Stimulated activated naive CD8-positive, alpha-beta T cell treated with anti-CD3 and anti-CD28 coated beads, Interleukin-15, amount 100 ng/mL, for 72 hours (primary cell): Measurements from ENCODE around the gene HOXB9.
A peak's percentile ranks its signal among the peaks of the same experiment; 100 is the strongest.

Experiments
- ATAC-seq: fragments of 150-1000 bp; cut with Tn5 transposase; 2 replicates; pipeline ENCODE4 v1.10.0; 2021; ENCODE audit warnings: mild to moderate bottlenecking, moderate library complexity
- DNase-seq, 2 donors: peaks; one replicate each; pipeline ENCODE4 v3.0.0; 2021 to 2022
- H3K27ac Mint-ChIP-seq, 2 donors: one replicate each; pipeline ENCODE4 v1.8.0; 2022; ENCODE audit warnings: mild to moderate bottlenecking in 2 of 2, mixed read lengths in 2 of 2, moderate library complexity in 2 of 2
- H3K27me3 Mint-ChIP-seq: one replicate; pipeline ENCODE4 v1.8.0; 2022; ENCODE audit warnings: mixed read lengths
- H3K4me1 Mint-ChIP-seq: one replicate; pipeline ENCODE4 v1.8.0; 2022; ENCODE audit warnings: mild to moderate bottlenecking, mixed read lengths
- H3K4me3 Mint-ChIP-seq, 2 donors: one replicate each; pipeline ENCODE4 v1.8.0; 2022; ENCODE audit warnings: mild to moderate bottlenecking in 2 of 2, mixed read lengths in 2 of 2, moderate library complexity in 1 of 2
- H3K9me3 Mint-ChIP-seq, 2 donors: one replicate each; pipeline ENCODE4 v1.8.0; 2022; ENCODE audit warnings: mixed read lengths in 2 of 2

The HOXB9 gene

DNA sequence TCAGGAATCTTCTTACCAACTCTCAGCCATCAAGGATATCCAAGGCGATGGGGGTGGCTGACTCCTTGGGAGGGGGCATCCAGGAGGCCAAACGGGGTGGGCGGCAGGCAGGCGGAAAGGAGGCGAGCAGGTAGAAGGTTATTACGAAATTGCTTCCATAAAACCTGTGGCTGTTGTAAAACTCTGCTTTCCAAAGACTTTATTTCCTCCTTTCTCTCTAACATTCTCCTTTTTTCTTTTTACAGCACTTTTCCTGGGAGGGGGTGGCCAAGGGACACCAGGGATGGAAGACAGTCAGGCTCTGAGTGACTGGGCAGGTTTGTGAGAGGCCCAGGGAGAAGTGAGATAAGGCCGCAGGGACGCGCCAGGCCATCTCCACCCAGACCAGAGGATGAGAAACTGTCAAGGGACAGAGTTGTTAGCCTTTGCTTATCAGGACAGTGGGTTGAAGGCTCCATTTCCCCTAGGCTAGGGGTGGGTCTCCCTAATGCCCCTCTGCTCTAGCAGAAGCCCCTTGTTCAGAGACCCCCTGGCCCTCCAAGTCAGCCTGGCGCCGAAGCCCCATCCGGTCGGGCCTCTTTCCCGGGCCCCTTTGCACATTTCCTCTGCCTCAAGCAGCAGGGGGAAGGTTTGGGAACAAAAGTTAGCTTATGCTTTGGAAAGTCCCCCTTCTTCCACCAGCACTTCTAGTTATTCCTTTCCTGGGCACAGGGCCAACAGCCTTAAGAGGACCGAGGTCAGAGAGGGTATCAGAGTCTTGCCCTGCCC is 5.0 kb upstream of the HOXB9 start:
- DNase-seq (no peak), ATAC-seq (no peak)
- Mint-ChIP-seq H3K27ac (no peak overlapping the region), H3K27me3 (peaks cover 99% of the 10 kb centered on the region), H3K4me3 (no peak overlapping the region), H3K4me1 (peaks cover 38% of the 10 kb centered on the region), H3K9me3 (no peaks in the 10 kb centered on the region)

DNA sequence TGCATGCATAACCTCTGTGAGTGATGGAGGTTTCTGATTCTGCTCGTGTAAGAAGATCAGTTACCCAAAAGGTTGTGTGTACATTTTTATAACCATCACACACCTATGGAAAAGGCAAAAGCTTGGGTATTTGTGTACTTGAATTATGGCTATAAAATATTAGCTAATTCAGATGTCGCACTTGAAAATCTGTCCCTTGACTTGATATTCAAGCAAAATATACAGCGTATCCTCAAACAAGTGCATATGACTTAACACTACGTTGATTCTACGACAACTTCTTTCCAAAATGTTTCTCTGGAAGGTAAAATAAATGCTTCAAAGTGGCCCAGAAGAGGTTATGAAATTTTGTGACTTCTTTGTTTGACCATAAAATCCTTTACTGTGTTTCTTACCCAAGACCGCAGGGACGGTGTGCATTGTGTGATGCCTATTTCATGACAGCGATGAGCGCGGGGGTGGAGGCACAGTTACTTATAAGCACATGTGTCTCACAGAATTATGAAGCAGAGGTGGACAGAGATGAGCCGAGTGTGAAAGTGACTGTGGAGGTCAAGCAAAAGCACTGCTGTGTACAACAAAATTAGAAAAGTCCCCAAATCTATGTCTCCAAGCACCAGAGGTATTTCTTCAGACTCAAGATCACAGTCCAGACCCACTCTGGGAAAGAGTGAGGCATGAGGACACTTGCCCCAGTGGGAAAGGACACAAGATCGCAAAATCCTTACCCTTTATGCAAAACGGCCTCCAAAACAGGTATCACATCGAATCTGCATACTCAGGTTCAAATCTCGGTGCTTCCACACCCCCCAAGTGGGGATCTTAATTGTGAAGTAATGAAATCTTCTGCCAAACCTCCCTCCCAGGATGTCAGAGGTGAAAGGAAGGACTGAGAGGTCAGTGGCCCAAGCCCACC is 4.1 kb upstream of the HOXB9 start:
- no peak for ATAC-seq
- H3K4me1 Mint-ChIP-seq: peaks cover 42% of the 10 kb centered on the region
- DNase-seq: no peak
- no peak overlapping the region for H3K27ac Mint-ChIP-seq
- H3K4me3 Mint-ChIP-seq: no peak overlapping the region
- H3K9me3 Mint-ChIP-seq: no peaks in the 10 kb centered on the region
- peaks cover 98% of the 10 kb centered on the region for H3K27me3 Mint-ChIP-seq

DNA sequence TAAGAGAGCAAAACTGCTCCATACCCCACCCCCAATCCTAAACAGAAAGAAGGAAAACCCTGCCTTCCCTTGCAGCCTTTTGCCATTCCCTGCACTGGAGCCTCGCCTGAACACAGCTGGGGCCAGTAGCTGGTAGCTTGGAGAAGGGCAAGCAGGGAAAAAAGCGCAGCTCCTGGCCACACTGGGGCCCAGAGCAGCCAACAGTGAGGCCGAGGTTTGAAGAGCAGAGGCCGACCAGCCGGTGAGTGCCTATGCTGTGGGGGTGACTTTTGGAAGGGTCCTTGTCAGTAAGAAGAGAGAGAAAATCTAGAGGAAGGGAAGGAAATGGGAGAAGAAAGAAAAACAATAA is 3.2 kb upstream of the HOXB9 start:
- Mint-ChIP-seq H3K9me3 (no peaks in the 10 kb centered on the region), H3K27ac (no peak overlapping the region)
- no peak for ATAC-seq

GRCh38 chr17:48628649-48629410 is 2.7 kb upstream of the HOXB9 start:
- Mint-ChIP-seq H3K27me3 (peaks cover 94% of the 10 kb centered on the region), H3K9me3 (no peaks in the 10 kb centered on the region), H3K27ac (no peak overlapping the region), H3K4me1 (peaks cover 31% of the 10 kb centered on the region), H3K4me3 (no peak overlapping the region)
- ATAC-seq (no peak), DNase-seq (no peak)

More for the DNA sequence above, 3.2 kb upstream of the HOXB9 start:
- Mint-ChIP-seq H3K27me3 (peaks cover 94% of the 10 kb centered on the region), H3K4me1 (peaks cover 36% of the 10 kb centered on the region), H3K4me3 (no peak overlapping the region)
- DNase-seq: no peak

DNA sequence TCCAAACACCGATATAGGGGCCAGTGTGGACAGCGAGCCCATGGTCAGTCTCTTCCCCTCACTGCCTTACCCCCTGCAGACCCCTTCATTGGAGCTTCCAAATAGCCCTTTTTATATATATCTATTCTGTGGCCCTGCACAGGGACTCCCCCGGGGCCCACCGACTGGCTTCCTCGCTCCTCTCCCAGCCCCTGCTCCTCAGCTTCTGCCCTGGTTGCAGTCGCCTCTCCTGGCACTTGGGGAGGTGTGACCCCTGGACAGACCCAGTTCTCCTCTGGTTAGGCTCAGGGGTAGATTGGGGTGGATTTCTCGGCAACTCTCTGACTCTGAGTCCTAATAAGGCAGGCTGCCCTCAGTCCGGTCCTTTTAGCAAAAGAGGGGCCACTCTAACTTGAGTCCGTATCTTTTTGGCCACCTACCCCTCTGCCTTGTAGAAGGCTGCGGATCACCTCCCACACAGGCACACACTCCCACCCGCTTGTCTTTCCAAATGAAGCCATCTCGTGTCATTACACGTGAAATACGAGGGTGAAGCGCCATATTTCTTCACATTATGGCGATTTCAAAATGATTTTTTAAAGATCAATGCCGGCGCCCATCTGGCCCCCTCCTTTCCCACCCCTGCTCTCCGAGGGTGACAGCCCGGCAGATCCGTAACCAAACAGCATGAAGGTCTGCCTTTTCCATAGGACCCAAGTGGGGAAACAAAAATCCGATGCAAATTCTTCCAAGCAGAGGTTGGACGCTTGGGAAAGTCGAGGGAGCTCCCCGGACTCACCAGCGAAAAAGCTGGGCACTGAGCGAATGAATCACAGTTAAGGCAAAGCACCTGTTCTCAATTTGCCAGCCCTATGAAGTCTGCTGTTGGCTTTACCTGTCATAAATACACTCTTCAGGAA is 1.7 kb upstream of the HOXB9 start:
- no peak for ATAC-seq
- H3K4me3 Mint-ChIP-seq: peak overlapping the region in 1 of 2 donors; percentile 49
- H3K9me3 Mint-ChIP-seq: no peaks in the 10 kb centered on the region
- H3K27ac Mint-ChIP-seq: peak overlapping the region; percentile 38 to 60
- peaks cover 94% of the 10 kb centered on the region for H3K27me3 Mint-ChIP-seq
- DNase-seq: no peak
- H3K4me1 Mint-ChIP-seq: peaks cover 27% of the 10 kb centered on the region

DNA sequence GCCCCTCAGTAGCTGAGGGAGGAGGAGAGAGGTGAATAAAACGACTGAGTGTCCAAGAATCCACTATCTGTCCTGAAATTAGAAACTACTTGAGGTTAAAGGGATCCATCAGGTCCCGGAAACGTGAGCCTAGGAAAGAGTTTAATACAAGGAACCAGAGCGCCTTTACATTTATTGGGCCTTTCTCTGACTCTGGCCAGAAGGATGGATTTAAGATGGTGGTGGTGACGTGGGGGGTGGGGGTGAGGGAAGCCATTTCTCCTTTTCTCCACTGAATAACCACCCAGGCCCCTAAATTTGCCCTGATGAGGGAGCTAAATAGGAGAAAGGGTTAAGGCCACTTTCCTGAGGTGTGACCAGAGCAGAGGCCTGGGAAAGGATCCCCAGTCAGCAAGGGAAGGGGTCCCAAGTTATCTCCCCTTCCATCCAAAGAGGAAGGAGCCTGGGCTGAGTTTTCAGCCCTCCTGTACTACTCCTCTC is 1.0 kb upstream of the HOXB9 start:
- Mint-ChIP-seq H3K27me3 (peaks cover 94% of the 10 kb centered on the region), H3K4me3 (peak overlapping the region; percentile 88 to 90), H3K9me3 (no peaks in the 10 kb centered on the region), H3K4me1 (peaks cover 20% of the 10 kb centered on the region), H3K27ac (peak overlapping the region; percentile 99 to 100)
- no peak for DNase-seq
- no peak for ATAC-seq

DNA sequence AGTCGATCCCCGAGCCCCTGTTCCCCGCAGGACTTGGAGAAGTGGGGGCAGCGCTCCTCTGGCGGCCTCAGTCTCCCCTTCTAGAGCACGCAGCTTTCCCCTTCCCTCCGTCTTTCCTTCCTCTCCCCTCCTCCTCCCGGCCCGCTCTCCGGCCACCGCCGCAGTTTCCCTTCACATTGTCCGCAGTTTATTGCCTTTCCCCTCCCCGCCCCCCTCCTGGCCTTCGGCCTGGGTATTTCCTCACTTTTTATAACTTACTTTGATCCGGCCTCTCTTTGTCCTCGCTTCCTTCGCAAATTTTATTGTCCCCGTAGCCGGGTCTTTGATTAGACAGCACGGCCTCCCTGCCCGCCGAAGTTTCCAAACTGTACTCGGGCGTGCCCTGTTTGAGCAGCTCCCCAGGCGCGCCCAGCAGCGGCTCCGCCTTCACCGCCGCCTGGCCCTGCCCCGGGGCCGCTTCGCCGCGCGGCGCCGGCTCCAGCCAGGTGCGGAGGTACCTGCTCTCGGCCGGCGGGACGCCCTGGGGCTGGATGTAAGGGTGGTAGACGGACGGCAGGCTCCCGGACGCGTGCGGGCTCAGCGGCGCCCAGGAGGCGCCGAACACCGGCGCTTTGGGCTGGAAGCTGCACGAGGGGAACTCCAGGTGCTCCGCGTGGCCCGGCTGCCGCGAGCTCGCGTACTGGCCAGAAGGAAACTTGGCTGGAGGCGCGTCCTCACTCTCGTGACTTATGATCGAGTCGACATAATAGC is 488 bp downstream of the HOXB9 start:
- Mint-ChIP-seq H3K27ac (peak overlapping the region; percentile 84 to 100), H3K4me3 (peak overlapping the region; percentile 88 to 90), H3K4me1 (peaks cover 20% of the 10 kb centered on the region), H3K27me3 (peaks cover 94% of the 10 kb centered on the region), H3K9me3 (no peaks in the 10 kb centered on the region)
- peak; percentile 61 to 63 for DNase-seq
- peak; percentile 65 for ATAC-seq

DNA sequence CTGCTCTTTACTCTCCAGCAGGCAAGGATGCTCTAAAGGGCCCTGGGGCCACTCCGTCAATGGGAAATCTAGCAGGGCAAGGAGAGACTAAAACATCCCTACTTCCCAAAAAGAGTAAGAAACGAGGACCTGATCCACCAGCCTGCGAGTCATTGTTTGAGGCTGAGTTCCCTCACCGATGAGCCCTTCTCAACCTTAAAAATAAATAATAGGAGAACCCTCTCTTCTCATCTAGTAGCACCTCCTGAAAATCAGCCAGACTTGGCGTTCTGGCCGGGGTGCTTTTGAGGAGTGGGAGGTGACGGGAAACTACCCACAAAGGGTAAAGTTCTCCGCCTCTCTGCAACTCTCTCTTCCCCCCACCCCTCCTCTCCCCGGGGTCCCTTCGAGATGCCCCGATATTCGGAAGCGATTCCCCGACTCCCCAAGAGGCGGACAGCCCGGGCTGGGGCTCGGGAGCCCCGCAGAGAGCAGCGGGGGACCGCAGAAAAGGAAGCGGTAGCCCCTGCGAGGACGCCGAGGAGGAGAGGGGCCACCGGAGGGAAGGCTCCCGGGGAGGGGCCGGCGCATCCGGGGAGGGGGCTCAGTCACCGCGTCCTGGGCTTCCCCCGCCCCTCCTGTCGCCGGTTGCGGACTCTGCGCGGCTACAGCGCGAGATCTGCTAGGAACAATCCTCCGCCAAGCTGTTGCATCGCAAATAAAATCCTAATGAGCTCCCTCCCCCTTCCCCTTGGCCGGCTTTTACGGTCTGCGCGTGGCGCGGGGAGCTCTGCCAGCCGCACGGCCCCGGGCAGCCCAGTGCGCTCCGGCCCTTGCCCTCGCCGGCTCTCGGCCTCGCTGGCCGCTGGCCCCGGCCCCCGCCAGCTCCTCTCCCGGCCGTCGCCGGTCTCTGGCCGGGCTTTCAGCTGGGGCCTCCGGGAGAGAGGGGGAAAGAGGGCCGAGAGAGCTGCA is 1.3 kb downstream of the HOXB9 start:
- DNase-seq (peak in 1 of 2 donors; percentile 51), ATAC-seq (peak; percentile 50)
- H3K27me3 Mint-ChIP-seq: peaks cover 94% of the 10 kb centered on the region
- H3K9me3 Mint-ChIP-seq: no peaks in the 10 kb centered on the region
- H3K4me3 Mint-ChIP-seq: peak overlapping the region; percentile 88 to 90
- peak overlapping the region in 1 of 2 donors; percentile 37 for H3K27ac Mint-ChIP-seq
- H3K4me1 Mint-ChIP-seq: peaks cover 21% of the 10 kb centered on the region

DNA sequence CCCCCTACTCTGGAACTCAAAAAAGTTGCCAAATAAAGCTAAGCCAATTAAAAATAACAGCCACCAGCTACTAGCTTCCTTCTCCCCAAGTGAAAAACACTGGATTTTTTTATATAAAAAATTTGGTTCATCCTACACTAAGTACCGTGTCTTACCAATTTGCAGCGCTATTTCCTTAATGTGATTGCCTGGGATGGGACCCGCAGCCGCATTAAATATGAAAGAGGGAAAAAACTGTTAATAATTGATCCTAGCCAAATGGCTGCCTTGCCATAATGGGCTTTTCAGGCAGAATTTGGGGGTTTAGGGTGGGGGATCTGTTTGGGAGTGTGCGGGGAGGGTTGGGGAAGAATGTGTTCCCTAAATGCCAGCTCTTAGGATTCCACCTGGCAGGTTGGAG is 2.0 kb downstream of the HOXB9 start:
- Mint-ChIP-seq H3K4me3 (peak overlapping the region; percentile 21 to 67), H3K9me3 (no peaks in the 10 kb centered on the region), H3K27ac (no peak overlapping the region), H3K4me1 (peaks cover 28% of the 10 kb centered on the region), H3K27me3 (peaks cover 94% of the 10 kb centered on the region)
- DNase-seq (no peak), ATAC-seq (no peak)

DNA sequence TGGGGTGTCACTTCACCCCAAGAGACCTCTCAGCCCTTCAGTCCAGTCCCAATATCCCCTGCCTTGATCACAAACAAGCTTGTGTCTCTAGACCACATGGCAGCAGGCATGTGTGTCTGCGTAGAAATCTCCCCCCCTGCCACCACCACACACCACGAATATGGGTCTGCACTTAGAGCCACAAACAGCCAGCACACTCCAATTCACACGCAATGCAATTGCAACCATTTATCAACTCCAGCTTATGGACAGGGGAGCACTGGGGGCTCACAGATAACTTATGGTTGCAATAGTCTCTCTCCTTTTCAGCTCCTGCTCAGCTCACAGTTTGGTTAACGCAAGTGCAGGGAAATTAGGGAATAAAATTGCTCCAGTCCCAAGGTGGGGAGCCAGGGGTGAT is 2.6 kb downstream of the HOXB9 start:
- Mint-ChIP-seq H3K27ac (no peak overlapping the region), H3K4me3 (no peak overlapping the region), H3K27me3 (peaks cover 94% of the 10 kb centered on the region), H3K4me1 (peaks cover 34% of the 10 kb centered on the region), H3K9me3 (no peaks in the 10 kb centered on the region)
- ATAC-seq (no peak), DNase-seq (no peak)

- H3K27me3 Mint-ChIP-seq: peaks cover 94% of the 10 kb centered on the region
- H3K9me3 Mint-ChIP-seq: no peaks in the 10 kb centered on the region
- no peak overlapping the region for H3K4me3 Mint-ChIP-seq
- no peak overlapping the region for H3K27ac Mint-ChIP-seq
- ATAC-seq (no peak), DNase-seq (no peak)
- H3K4me1 Mint-ChIP-seq: peaks cover 35% of the 10 kb centered on the region
These were observed 3.3 kb downstream of the HOXB9 start for GRCh38 chr17:48622857-48623256.

DNA sequence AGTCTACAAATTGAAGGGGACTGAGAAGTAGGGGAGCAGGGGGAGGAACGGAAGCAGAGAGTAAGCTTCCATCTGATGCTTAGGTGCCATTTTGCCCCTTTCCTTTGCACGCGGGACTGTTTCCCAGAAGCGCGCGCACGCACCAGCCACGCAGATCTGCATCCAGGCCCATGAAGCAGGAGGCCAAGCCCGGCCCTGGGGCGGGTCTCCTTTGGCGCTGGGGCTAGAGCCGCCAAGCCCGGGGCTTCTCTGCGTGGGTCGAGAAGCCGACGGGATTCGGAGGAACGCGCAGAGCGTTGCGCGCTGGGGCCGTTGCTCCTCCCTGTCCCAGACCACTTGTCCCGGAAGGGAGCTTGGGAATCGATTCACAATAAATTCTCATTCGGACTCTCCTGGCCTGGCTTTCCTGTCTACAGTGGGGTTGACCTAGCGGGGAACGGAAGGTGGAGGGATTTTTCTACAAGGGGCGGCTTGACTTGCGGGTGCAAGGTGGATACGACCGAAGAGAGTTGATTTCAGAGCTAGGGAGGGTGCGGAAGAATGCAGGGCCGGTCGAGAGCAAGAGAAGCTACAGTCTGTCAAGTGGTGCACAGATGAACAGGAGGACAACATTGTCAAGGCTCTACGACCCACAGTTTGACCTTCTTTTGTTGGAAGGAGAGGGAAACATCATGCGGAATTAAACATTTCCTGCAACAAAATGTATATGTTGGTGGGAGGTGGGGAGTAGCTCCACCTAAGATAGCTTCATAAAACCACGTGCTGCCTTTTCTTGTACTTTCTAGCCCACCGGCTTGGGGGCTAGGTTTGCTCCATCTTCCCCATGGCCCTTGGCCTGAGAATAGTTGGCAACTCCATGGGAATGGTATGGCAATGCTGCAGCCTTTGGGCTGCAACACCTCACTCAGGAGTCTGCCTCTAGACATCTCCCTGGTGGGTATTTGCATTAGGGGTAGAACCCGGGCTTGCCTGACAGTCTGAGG is 4.5 kb downstream of the HOXB9 start:
- Mint-ChIP-seq H3K4me1 (peaks cover 41% of the 10 kb centered on the region), H3K4me3 (no peak overlapping the region), H3K27me3 (peaks cover 94% of the 10 kb centered on the region), H3K27ac (no peak overlapping the region), H3K9me3 (no peaks in the 10 kb centered on the region)
- DNase-seq (no peak), ATAC-seq (no peak)
